22Rv1 (cell line): ENCODE results near the gene PIK3C3.
A peak's percentile ranks its signal among the peaks of the same experiment; 100 is the strongest.

Source experiments
- H3K27ac ChIP-seq: fragments of 450-650 bp; 2 replicates; pipeline ENCODE4 v1.5.1; 2017
- CTCF ChIP-seq: fragments of 450-650 bp; IDR thresholded peaks from 2 replicates; pipeline ENCODE4 v1.5.1; 2017; ENCODE audit warnings: mild to moderate bottlenecking
- ZFX ChIP-seq: fragments of 450-650 bp; IDR thresholded peaks from 2 replicates; pipeline ENCODE4 v1.6.1; 2017; ENCODE audit warnings: antibody characterized with exemption, borderline replicate concordance

Gene PIK3C3

DNA sequence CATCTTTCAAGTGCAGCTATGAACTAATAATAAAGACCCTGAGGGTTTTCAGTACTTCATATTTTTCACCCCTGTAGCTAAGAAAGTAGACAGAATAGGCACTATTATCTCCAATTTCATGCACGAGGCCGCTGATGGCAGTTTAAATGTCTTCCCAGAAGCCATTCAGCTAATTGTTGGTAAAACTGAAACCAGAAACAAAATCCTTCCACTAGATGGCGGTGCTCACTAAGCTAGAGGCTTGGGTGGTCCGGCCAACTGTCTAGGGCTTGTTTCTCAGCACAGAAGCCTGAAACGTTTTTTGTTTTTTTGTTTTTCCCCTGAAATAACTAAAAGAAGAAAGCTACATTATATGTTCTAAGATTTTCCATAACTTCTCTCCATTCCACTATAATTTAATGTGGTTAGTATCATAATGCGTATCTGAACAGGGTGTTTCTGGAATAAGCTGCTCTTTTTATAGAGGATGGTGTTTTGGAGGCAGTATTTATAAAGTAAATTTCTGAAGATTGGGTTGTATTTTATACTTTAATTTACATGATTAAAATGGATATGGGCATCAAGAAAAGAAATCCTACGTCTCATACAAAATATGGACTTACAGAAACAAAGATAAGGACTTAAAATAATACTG, 159.4 kb downstream of the PIK3C3 start:
- peak overlapping the region; percentile 53 for H3K27ac ChIP-seq
- TF ChIP-seq ZFX, result no peak
- TF ChIP-seq CTCF, result peak; percentile 92

DNA sequence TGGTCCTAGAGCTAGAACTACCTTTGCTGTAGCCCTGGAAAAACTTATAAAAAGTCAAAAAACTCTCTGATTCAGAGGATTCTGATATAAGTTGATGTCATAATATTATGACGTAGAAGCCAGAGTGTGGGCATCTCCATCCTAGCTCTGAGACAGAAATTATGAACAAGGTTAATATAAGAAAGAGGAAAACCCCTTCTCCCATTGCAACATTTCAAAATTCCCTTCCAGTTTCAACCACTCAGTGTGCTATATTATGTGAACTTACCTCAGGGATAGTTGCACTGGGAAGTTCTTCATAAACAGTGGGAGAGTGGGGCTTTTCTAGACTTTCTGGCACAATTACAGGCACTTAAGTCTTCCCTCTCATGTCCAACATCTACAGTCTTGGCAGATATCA, 171.6 kb downstream of the PIK3C3 start:
- TF ChIP-seq CTCF (no peak), ZFX (no peak)
- H3K27ac ChIP-seq, result no peak overlapping the region

GRCh38 chr18:42131066-42131929, 176.3 kb downstream of the PIK3C3 start:
- TF ChIP-seq ZFX (no peak), CTCF (no peak)
- no peak overlapping the region for H3K27ac ChIP-seq

DNA sequence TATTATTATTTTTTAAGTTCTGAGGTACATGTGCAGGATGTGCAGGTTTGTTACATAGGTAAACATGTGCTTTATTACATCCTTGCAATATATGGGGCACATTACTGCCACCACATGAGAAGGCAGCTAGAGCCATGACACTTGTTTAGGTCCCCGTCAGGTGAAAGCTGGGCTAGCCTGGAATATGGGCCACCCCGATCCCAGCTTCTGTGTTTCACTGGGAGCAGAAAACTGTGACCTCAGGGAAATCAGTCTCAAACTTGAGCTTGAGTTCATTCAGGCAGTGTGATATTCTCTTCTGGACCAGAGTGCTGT, 176.9 kb downstream of the PIK3C3 start:
- TF ChIP-seq CTCF (no peak), ZFX (no peak)
- H3K27ac ChIP-seq, result no peak overlapping the region
